Thoracic aorta (tissue), 2 donors: ENCODE data around the gene GP2. TPM values are rescaled to one million over a fixed set of nuclear protein-coding genes. Genes with fewer than 3 reads are reported as not detected.
"Not testable (repeated sequence)": the region's sequence is repeated elsewhere in the genome, so short reads cannot be mapped to it uniquely, and the experiment has no call there.

Experiments
- ATAC-seq: fragments of 150-250 bp; one replicate; pipeline ENCODE4 v1.8.0; 2017; ENCODE audit warnings: low read depth; ENCODE audit not compliant: insufficient number of reproducible peaks, low FRiP score
- DNase-seq: peaks from one replicate; pipeline ENCODE4 v3.0.0-alpha.2; 2020; ENCODE audit warnings: low spot score
- H3K27ac ChIP-seq, 2 donors: fragments of 200-600 bp; sonication (generic); 1 replicate in 1 of 2; 2 replicates in 1 of 2; pipeline ENCODE4 v1.5.1; 2016; ENCODE audit warnings: mild to moderate bottlenecking in 2 of 2, moderate library complexity in 2 of 2
- H3K27me3 ChIP-seq: fragments of 200-600 bp; sonication (generic); replicated peaks from 2 replicates; pipeline ENCODE4 v1.6.0; 2016; ENCODE audit warnings: mild to moderate bottlenecking; ENCODE audit not compliant: insufficient read depth
- H3K36me3 ChIP-seq: fragments of 200-600 bp; sonication (generic); one replicate; pipeline ENCODE4 v1.5.1; 2016
- H3K4me1 ChIP-seq, 2 donors: fragments of 200-600 bp; sonication (generic); 1 replicate in 1 of 2; 2 replicates in 1 of 2; pipeline versions ENCODE4 v1.5.1 to v1.6.0; 2016; ENCODE audit warnings: low read depth in 2 of 2, mild to moderate bottlenecking in 1 of 2; ENCODE audit not compliant: control insufficient read depth in 1 of 2
- H3K4me3 ChIP-seq: fragments of 200-600 bp; sonication (generic); 2 replicates; pipeline ENCODE4 v1.5.1; 2016; ENCODE audit warnings: mild to moderate bottlenecking
- H3K9me3 ChIP-seq: fragments of 200-600 bp; sonication (generic); 2 replicates; pipeline ENCODE4 v1.5.1; 2016
- CTCF ChIP-seq: fragments of 200-600 bp; sonication (generic); IDR thresholded peaks from one replicate; pipeline ENCODE4 v1.5.1; 2019; ENCODE audit warnings: antibody characterized with exemption
- total RNA-seq, 2 donors: library from RNA; depleted of rRNA; stranded (reverse); fragments of >200 nt; gene quantifications; one replicate each; pipeline versions ENCODE4 v1.1.0 to v1.2.3, GENCODE V29; 2016

GP2 gene
- total RNA-seq, 2 donors from 2014 or later = 2.6 to 8.7 TPM

- Histone ChIP-seq H3K27ac (no peak overlapping the region), H3K4me1 (no peaks in the 10 kb centered on the region), H3K27me3 (no peaks in the 10 kb centered on the region), H3K36me3 (no peaks in the 10 kb centered on the region), H3K4me3 (no peak overlapping the region), H3K9me3 (no peaks in the 10 kb centered on the region)
- no peak for DNase-seq
- ATAC-seq = no peak
- no peak for TF ChIP-seq CTCF
These were observed 10.2 kb downstream of the GP2 start for GRCh38 chr16:20317117-20317516.

- Histone ChIP-seq H3K27me3 (no peaks in the 10 kb centered on the region), H3K9me3 (no peaks in the 10 kb centered on the region), H3K36me3 (no peaks in the 10 kb centered on the region), H3K4me3 (no peak overlapping the region), H3K27ac (no peak overlapping the region), H3K4me1 (no peaks in the 10 kb centered on the region)
- no peak for TF ChIP-seq CTCF
- no peak for ATAC-seq
- DNase-seq = no peak
These were observed 10.6 kb downstream of the GP2 start for GRCh38 chr16:20316715-20317114.

GRCh38 chr16:20315764-20316163 is 11.5 kb downstream of the GP2 start:
- ATAC-seq (no peak), DNase-seq (no peak)
- no peaks in the 10 kb centered on the region for H3K4me1 ChIP-seq
- no peak overlapping the region for H3K27ac ChIP-seq
- no peaks in the 10 kb centered on the region for H3K27me3 ChIP-seq
- no peak overlapping the region for H3K4me3 ChIP-seq
- no peaks in the 10 kb centered on the region for H3K9me3 ChIP-seq
- H3K36me3 ChIP-seq = no peaks in the 10 kb centered on the region
- no peak for TF ChIP-seq CTCF

GRCh38 chr16:20314575-20314974 is 12.7 kb downstream of the GP2 start:
- DNase-seq (no peak), ATAC-seq (no peak)
- Histone ChIP-seq H3K4me1 (no peaks in the 10 kb centered on the region), H3K27me3 (no peaks in the 10 kb centered on the region), H3K9me3 (no peaks in the 10 kb centered on the region), H3K36me3 (no peaks in the 10 kb centered on the region), H3K27ac (no peak overlapping the region), H3K4me3 (no peak overlapping the region)
- TF ChIP-seq CTCF = no peak

- DNase-seq (no peak), ATAC-seq (no peak)
- H3K27me3 ChIP-seq = no peaks in the 10 kb centered on the region
- no peak overlapping the region for H3K4me3 ChIP-seq
- no peaks in the 10 kb centered on the region for H3K36me3 ChIP-seq
- no peak overlapping the region for H3K27ac ChIP-seq
- no peaks in the 10 kb centered on the region for H3K9me3 ChIP-seq
- no peak for TF ChIP-seq CTCF
- no peaks in the 10 kb centered on the region for H3K4me1 ChIP-seq
These were observed 13.6 kb downstream of the GP2 start for GRCh38 chr16:20313741-20314140.

- DNase-seq, H3K36me3 ChIP-seq, H3K9me3 ChIP-seq, H3K27ac ChIP-seq, ATAC-seq, H3K27me3 ChIP-seq, H3K4me1 ChIP-seq, H3K4me3 ChIP-seq: not testable (repeated sequence)
These were observed 14.7 kb downstream of the GP2 start for GRCh38 chr16:20312536-20313095.
